GM03348 (cell line): ENCODE measurements around the gene C3orf85.

Experiments used
- DNase-seq: peaks from one replicate; pipeline ENCODE4 v3.0.0; 2012; ENCODE audit warnings: low spot score

C3orf85 gene

GRCh38 chr3:109152320-109152719, 15.8 kb downstream of the C3orf85 start:
- DNase-seq: no peak

DNA sequence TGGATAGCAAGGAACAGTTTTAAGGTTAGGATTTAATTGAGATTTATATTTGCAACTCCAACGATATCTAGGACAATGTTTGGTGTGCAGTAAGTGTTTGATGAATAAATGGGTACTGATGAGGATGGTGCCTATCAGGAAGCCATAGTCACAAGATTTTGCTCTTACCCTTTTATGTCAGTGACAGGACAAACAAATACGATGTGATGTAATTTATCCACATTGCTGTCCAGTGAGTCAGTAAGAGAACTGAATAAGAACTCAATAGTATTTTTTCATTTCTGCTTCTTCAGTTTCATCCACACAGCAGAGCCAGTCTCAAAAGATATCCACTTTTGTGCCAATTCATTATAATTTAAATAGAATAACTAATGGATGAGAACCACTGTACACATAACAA, 18.5 kb downstream of the C3orf85 start:
- DNase-seq: no peak

DNA sequence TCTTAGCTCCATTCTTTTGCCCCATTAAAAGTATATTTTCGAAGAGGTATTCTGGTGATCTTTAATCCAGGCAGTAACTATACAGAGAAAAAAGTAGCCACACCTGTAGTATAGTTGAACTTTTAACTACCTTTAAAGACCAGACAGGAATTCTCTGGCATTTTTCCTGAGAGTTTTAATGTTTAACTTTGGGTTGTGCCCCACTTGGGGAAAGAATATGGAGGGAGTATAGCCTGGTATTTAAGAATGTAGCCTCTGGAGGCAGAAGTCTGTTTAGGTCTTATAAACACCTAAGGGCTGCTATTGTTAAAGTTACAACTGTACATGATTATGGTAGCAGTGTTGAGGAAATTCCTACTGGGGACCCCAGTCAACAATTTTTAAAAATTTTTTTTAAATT, 19.3 kb downstream of the C3orf85 start:
- no peak for DNase-seq

GRCh38 chr3:109161487-109162123, 25.1 kb downstream of the C3orf85 start:
- DNase-seq: no peak

DNA sequence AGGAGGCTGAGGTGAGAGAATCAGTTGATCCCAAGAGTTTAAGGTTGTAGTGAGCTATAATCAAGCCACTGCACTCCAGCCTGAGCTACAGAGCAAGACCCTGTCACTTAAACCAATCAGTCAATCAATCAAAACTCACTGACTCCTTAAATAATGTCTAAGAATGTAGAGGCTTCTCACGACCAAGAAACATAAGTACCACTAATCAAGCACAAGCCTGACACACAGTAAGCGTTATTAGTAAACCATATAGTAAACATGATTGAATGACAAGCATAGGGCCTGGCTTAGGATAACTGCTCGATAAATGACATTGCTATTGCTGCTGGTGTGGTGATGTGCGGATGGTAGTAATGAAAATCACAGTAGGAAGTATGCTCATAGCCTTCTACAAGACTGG, 29.4 kb downstream of the C3orf85 start:
- DNase-seq: no peak

- DNase-seq: no peak
These were observed 35.0 kb downstream of the C3orf85 start for GRCh38 chr3:109171479-109171878.

GRCh38 chr3:109175411-109175810, 38.9 kb downstream of the C3orf85 start:
- DNase-seq: no peak

DNA sequence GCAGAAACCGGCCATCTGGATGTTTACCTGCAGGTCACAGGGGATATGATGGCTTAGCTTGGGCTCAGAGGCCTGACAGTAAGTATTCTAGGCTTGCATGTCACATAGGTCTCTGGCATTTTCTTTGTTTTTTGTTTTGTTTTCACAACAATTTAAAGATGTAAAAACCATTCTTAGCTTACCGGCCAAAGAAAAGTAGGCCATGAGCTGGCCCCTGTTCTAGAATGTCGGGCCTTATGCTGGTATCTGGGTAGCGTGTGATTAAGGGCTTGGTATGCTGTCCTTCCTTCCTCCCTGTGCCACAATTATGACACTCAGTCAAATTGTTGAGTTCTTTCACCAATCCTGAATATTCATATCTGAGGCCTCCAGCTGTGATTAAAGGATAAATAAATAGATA, 40.2 kb downstream of the C3orf85 start:
- no peak for DNase-seq

DNA sequence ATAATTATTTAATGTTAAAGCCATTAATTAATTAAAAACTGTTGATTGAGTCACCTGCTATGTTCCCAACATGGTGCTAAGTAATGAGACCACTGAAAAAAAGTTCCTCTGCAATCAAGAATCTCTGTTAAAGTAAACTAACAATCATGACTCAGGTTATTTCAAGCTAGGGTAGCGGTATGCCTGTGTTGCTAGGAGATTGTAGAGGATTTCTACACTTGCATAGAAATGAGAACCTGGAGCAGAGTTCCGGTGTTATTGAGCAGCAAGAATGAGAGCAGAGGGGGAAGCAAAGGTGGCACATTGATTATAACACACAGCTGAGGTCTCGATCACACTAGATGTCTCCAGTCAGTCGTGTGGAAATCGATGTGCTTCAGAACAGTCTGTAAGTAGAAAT, 41.4 kb downstream of the C3orf85 start:
- no peak for DNase-seq

DNA sequence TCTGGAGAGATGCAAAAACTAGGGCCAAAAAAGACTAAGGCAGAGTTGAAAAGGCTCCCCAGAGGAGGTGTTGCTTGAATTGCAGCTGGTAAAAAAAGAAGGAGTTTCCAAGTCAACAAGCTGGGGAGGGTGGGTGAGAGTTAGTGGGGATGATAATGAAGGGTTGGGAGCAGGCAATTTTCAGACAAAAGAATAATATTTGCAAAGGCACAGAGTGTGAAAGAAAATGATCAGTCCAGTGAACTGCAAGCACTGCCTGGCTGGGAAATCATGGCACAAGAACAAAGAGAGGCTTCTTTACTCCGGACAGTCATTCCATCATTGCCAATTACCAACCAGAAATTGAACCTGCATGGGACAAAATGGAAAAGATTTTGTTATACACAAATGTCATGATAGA, 42.2 kb downstream of the C3orf85 start:
- DNase-seq: no peak

GRCh38 chr3:109184726-109185125, 48.2 kb downstream of the C3orf85 start:
- no peak for DNase-seq

DNA sequence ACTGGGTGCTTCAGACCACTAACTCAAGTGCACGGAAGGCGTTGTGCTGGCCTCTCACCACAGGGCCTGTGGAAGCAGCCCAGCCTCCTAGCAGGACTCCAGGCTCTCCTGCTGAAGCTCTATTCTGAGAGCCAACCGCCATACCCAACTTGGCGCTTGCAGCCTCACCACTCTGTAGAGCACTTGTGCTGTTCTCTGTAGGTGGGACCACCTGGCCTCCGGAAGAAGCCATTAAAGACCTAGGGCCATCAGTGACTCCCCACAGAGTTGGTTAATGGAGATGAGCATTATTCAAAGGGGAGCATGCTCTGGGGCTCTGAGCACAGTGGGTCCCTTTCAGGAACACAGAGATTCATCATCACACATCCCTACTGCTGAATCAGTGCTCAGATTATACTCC, 50.9 kb downstream of the C3orf85 start:
- DNase-seq: no peak

DNA sequence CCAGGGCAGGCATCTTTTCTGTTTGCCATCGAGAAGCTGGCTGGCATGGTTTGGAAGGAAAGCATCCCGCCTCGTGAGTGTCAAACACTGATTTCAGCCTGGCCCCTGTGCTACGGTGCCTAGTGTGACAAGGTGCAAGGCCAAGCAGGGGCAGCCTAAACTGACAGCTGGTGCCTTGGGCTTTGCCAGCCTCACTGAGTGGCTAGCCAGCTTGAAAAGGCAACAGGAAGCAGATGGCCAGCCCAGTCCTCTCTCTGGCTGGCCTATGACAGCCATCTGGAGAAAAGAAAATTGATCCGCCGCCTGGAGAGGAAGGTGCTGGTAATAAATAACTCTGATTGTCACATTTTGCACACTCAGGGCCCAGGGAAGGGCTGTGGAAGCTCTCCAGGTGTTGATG, 52.2 kb downstream of the C3orf85 start:
- no peak for DNase-seq

DNA sequence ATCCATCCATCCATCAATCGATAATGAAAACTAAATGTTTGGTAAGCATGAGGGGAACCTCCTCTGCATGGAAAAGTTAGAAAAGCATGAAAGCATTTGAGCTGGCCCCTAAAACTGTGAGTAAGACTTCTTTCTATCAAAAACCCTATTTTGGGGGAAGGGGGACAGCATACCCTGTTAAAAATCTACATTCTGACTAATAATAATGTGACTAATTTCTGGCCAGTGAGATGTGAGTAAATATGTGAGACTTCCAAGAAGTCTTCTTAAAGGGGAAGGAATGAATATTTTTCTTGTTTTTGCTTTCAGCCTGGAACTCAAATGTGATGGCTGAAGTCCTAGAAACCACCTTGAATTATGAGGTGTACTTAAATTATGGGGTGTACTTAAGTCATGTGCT, 54.9 kb downstream of the C3orf85 start:
- no peak for DNase-seq

DNA sequence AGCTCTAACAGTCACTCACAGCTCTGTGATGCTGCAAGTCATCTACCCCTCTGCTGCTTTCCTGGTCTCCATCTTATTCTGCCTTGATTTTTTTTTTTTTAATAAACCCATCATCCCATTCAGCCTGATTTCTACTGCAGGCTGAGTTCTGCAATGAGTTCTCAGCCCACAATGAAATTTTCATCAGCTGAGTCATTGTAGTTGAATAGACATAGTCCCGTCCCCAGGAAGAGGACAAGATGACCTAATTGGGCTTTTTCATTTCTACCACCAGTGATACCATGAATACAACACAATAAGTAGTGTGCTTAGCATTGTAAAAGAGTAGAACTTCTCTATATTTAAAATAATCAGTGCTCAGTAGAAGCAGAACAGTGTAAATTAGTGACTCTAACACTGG, 59.3 kb downstream of the C3orf85 start:
- DNase-seq: no peak
